SW 1271 (cell line): ENCODE results near the gene CPXM1.
"Not testable (repeated sequence)": the region's sequence is repeated elsewhere in the genome, so short reads cannot be mapped to it uniquely, and the experiment has no call there.

ENCODE experiments used
- DNase-seq, 2 experiments: peaks; one replicate each; lab custom pipeline; 2025; lab: John Stamatoyannopoulos, UW

The CPXM1 gene

GRCh38 chr20:2799688-2800520, 523 bp downstream of the CPXM1 start:
- DNase-seq: no peak

DNA sequence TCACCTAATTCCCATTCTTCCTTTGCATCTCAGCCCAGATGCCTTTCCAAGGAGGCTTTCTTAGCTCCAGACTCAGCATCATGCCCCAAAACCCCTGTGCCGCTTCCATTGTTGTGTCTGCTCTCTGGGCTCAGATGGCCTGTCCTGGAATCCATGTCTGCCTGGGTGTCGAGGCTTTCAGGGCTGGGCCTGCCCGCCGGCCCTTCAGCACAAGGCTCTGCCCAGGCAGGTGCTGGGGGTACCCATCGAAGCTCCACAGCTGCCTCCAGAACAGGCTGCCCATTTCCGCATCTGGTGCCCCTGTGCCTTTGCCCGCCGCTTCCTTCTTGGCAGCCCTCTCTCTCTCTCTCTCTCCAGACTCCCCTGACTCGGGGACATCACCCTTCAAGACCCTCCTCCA, 1.2 kb downstream of the CPXM1 start:
- DNase-seq: no peak

GRCh38 chr20:2798814-2799213, 1.6 kb downstream of the CPXM1 start:
- DNase-seq: no peak

GRCh38 chr20:2798095-2798805, 2.2 kb downstream of the CPXM1 start:
- DNase-seq: no peak

DNA sequence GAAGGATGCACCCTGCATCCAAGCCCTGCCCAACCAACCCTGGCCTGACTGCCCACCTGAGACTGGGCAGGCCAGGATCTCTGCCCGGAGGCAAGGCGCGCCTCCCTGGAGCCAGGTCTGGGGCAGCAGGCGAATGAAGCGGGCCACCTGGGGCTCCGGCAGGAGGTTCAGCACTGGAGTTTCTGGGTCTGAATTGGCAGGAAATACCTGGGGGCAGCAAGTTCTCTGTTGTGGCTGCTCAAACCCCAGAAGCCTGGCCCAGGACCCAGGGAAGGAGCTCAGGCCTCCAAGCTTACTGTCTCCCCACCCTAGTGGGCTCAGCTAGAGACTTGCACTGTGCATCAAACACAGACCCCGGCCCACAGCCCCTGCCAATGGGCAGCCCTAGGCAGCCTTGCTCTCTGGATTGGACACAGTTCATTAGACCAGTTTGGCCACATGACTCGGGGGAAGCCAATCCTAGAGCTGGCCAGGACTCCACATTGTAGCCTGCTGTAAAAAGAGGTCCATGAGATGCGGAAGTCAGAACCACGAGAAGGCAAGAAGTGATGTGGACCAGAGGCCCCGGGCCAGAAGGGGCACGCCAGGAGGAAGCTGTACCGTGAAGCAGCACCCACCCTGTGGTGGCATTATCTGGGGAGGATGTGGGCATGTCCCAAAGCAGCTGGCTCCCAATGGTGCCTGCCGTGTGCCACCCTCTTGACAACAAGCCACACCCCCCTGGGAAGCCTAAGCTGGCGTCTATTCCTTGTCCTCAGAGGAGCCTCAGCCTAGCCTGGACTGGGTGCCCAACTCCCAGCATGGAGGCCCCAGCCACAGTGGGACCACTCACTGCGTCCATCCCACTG, 3.1 kb downstream of the CPXM1 start:
- DNase-seq: no peak

- no peak for DNase-seq
These were observed 4.3 kb downstream of the CPXM1 start for GRCh38 chr20:2796011-2796660.

- DNase-seq: no peak
These were observed 5.0 kb downstream of the CPXM1 start for GRCh38 chr20:2795451-2795850.

- DNase-seq: no peak
These were observed 5.5 kb downstream of the CPXM1 start for GRCh38 chr20:2794866-2795447.

GRCh38 chr20:2794202-2794748, 6.2 kb downstream of the CPXM1 start:
- DNase-seq: no peak

- DNase-seq: no peak
These were observed 7.0 kb downstream of the CPXM1 start for GRCh38 chr20:2793471-2793870.

- no peak for DNase-seq
These were observed 16.4 kb downstream of the CPXM1 start for GRCh38 chr20:2783908-2784566.

DNA sequence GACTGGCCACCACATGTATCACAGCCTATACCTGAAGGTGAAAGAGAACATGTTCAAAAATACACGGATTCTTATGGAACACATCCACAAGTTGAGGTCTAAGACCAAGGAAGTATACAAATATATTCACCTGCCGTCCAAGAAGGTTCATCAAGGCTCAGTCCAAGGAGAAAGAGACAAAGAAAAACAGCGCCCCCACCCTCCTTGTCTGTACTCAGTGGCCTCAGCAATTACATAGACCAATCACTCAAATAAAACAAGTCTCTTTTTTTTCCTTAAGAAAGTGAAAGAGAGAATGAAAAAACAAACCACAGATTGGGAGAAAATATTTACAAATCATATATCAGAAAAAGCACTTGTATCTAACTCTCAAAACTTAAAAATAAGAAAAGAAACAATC, 19.5 kb downstream of the CPXM1 start:
- DNase-seq: no peak

- no peak for DNase-seq
These were observed 21.7 kb downstream of the CPXM1 start for GRCh38 chr20:2778602-2779321.

GRCh38 chr20:2775139-2775538, 25.3 kb downstream of the CPXM1 start:
- DNase-seq: no peak

DNA sequence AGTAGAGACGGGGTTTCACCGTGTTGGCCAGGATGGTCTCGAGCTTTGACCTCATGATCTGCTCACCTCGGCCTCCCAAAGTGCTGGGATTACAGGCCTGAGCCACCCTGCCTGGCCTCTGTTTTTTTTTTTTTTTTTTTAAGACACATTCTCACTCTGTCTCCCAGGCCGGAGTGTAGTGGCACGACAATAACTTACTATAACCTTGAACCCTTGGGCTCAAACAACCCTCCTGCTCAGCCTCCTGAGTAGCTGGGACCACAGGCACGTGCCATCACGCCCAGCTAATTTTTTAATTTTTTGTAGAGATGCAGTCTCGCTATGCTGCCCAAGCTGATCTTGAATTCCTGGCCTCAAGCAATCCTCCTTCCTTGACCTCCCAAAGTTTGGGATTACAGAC, 26.6 kb downstream of the CPXM1 start:
- DNase-seq: no peak

- no peak for DNase-seq
These were observed 28.8 kb downstream of the CPXM1 start for GRCh38 chr20:2771631-2772080.

- not testable (repeated sequence) for DNase-seq
These were observed 30.3 kb downstream of the CPXM1 start for GRCh38 chr20:2770091-2770490.

GRCh38 chr20:2768632-2769015, 31.8 kb downstream of the CPXM1 start:
- no peak for DNase-seq

DNA sequence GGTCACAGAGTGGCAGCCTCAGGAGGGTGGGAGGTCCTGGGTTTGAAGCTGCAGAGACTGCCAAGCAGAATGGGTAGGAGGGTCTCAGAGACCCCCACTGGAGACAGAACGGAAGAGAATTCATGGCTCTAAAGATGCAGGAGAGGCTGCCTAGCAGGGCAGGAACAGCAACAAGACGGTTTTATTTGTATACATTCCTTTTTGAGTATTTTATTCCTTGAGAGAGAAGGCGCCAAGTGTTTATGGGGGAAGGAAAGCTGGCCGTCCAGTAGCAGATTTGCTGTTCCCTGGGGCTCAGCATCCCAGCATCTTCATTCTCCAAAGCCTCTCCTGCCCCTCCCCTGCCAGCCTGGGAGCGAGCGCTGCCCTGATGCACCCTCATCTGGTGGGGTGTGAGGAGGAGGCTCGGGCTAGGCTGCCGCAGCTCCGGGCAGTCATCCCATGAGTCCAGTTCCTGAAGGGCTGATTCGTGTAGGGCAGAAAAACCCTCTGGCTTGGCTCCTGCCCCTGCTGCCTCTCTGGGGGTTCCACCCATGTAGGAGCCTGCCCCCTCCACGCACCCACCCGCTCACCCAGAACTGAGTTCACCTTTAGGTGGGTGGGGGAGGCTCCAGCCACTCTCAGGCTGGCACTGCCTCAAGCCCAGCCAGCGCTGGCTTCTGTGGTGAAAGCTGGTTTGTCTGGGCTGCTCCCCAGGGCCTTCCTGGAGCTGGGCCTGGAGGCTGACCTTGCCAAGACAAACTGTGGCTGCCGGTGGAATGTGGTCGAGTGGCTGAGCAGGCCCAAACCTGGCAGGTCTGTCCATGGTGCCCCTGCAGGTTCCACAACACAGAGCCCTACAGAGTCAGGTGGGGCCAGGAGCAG, 32.4 kb downstream of the CPXM1 start:
- no peak for DNase-seq
